ENCODE data around the gene EDNRA.

- TF ChIP-seq MAZ (IDR thresholded peaks at IDR 0.05; ENCODE audit: borderline replicate concordance, low read depth, low read length) (no peak), CTCF (conservative IDR thresholded peaks at IDR 0.05; ENCODE audit: low read depth, low read length) (no peak), RFX5 (IDR thresholded peaks at IDR 0.05; ENCODE audit: low read depth, low read length) (no peak), POLR2A (IDR thresholded peaks at IDR 0.05; ENCODE audit: low read depth, low read length) (no peak), NFE2L2 (IDR thresholded peaks at IDR 0.05; ENCODE audit: low read depth, low read length) (no peak), SMC3 (IDR thresholded peaks at IDR 0.05; ENCODE audit: low read depth, low read length) (no peak), MXI1 (IDR thresholded peaks at IDR 0.05; ENCODE audit: borderline replicate concordance, low read depth, low read length) (no peak), RAD21 (IDR thresholded peaks at IDR 0.05; ENCODE audit: low read length) (no peak), CEBPB (IDR thresholded peaks at IDR 0.05; ENCODE audit: low read depth, low read length) (peak; percentile 64), ELK1 (IDR thresholded peaks at IDR 0.05; ENCODE audit: borderline replicate concordance, low read depth, low read length) (no peak), RCOR1 (IDR thresholded peaks at IDR 0.05; ENCODE audit: insufficient replicate concordance, low read length) (peak; percentile 96), FOS (IDR thresholded peaks at IDR 0.05; ENCODE audit: low read depth, low read length) (peak; percentile 43; the same call in 1 of the 2 replicates), BHLHE40 (IDR thresholded peaks at IDR 0.05; ENCODE audit: low read depth, low read length) (peak; percentile 27; the same call in 1 of the 2 replicates), USF2 (IDR thresholded peaks at IDR 0.05; ENCODE audit: low read depth, low read length) (no peak)
These were observed 110.2 kb downstream of the EDNRA start for GRCh38 chr4:147591106-147591505.

All from IMR-90 (cell line).